ENCODE measurements around the gene ADPRH. TPM values are rescaled to one million over a fixed set of nuclear protein-coding genes. Genes with fewer than 3 reads are reported as not detected.

The ADPRH gene
- total RNA-seq, 1 experiment from 2014 or later: 3.6 TPM

- POLR2A ChIA-PET: no interaction called here
- H3K36me3 Mint-ChIP-seq: no peaks in the 10 kb centered on the region
- CTCF ChIA-PET: no interaction called here
- no peak for DNase-seq (ENCODE audit: low spot score)
- H3K9me3 Mint-ChIP-seq: peaks cover 6% of the 10 kb centered on the region; the same call in 1 of the 2 replicates
- H3K27ac Mint-ChIP-seq: no peak overlapping the region
- TF ChIP-seq OVOL2 (CRISPR knock-in tag; IDR thresholded peaks at IDR 0.05; ENCODE audit: borderline replicate concordance) (no peak), TP53 (CRISPR knock-in tag; IDR thresholded peaks at IDR 0.05) (no peak), FOXP4 (CRISPR knock-in tag; IDR thresholded peaks at IDR 0.05) (no peak), E2F5 (CRISPR knock-in tag; IDR thresholded peaks at IDR 0.05) (no peak), FOXP1 (CRISPR knock-in tag; IDR thresholded peaks at IDR 0.05; ENCODE audit: borderline replicate concordance) (no peak), CDX4 (CRISPR knock-in tag; IDR thresholded peaks at IDR 0.05; ENCODE audit: borderline replicate concordance) (no peak), ZBTB43 (CRISPR knock-in tag; IDR thresholded peaks at IDR 0.05) (no peak), ZNF263 (CRISPR knock-in tag; IDR thresholded peaks at IDR 0.05; ENCODE audit: low read depth) (no peak), ETV6 (CRISPR knock-in tag; IDR thresholded peaks at IDR 0.05) (no peak)
- no peak overlapping the region for H3K4me3 Mint-ChIP-seq
- ATAC-seq: no peak
- peaks cover 32% of the 10 kb centered on the region for H3K27me3 Mint-ChIP-seq (ENCODE audit: low read depth)
- H3K4me1 Mint-ChIP-seq: peaks cover 13% of the 10 kb centered on the region
Measured at GRCh38 chr3:119582178-119582577, 2.9 kb downstream of the ADPRH start.

- ChIA-PET POLR2A (no interaction called here), CTCF (no interaction called here)
- Mint-ChIP-seq H3K27ac (no peak overlapping the region), H3K27me3 (ENCODE audit: low read depth) (peaks cover 11% of the 10 kb centered on the region), H3K4me3 (no peak overlapping the region), H3K9me3 (peaks cover 8% of the 10 kb centered on the region), H3K36me3 (no peaks in the 10 kb centered on the region), H3K4me1 (peaks cover 19% of the 10 kb centered on the region)
- TF ChIP-seq STAT6 (CRISPR knock-in tag; conservative IDR thresholded peaks at IDR 0.05; ENCODE audit: low read depth) (no peak), E2F1 (CRISPR knock-in tag; IDR thresholded peaks at IDR 0.05) (no peak), NR2C2 (CRISPR knock-in tag; IDR thresholded peaks at IDR 0.05) (no peak), ZNF532 (CRISPR knock-in tag; IDR thresholded peaks at IDR 0.05; ENCODE audit: borderline replicate concordance) (no peak)
- DNase-seq (ENCODE audit: low spot score) (no peak), ATAC-seq (no peak)
Measured at GRCh38 chr3:119585208-119585607, 5.9 kb downstream of the ADPRH start.
